H1 (cell line): Measurements from ENCODE around the gene CDC42EP5. TPM values are rescaled to one million over a fixed set of nuclear protein-coding genes. Genes with fewer than 3 reads are reported as not detected.

Experiments used
- CTCF ChIA-PET: fragments of 300-600 bp; sonication (Branson Sonifier 250); formaldehyde crosslinking; loops from one replicate; lab custom pipeline; 2021; ENCODE audit not compliant: partially characterized antibody; lab: Charles Lee
- POLR2A ChIA-PET: fragments of 300-600 bp; sonication (Branson Sonifier 250); formaldehyde crosslinking; loops from one replicate; lab custom pipeline; 2021; ENCODE audit warnings: inconsistent platforms; ENCODE audit not compliant: partially characterized antibody; lab: Charles Lee
- DNase-seq, 2 experiments: peaks; one replicate each; pipeline versions ENCODE4 v3.0.0 to v3.0.0-alpha.2; 2010 to 2022; ENCODE audit warnings: low spot score in 2 of 2, low read depth in 1 of 2, mixed read lengths in 1 of 2
- FAIRE-seq: peaks from 2 replicates; lab custom pipeline; 2011; peaks lifted over from hg19 to GRCh38; lab: Jason Lieb, UNC
- H2AFZ ChIP-seq: 2 replicates; pipeline ENCODE4 v1.8.1; 2012; ENCODE audit warnings: low read length, inconsistent platforms
- H2AK5ac ChIP-seq: 2 replicates; pipeline ENCODE4 v1.6.1; 2013; ENCODE audit warnings: low read depth, low read length
- H2BK120ac ChIP-seq: replicated peaks from 2 replicates; pipeline ENCODE3; 2013; ENCODE audit warnings: low read depth, low read length, inconsistent platforms
- H2BK12ac ChIP-seq: 2 replicates; pipeline ENCODE4 v1.6.1; 2013; ENCODE audit warnings: low read depth, low read length
- H2BK15ac ChIP-seq: 2 replicates; pipeline ENCODE4 v1.6.1; 2013; ENCODE audit warnings: low read length
- H2BK20ac ChIP-seq: 2 replicates; pipeline ENCODE4 v1.6.1; 2013; ENCODE audit warnings: low read length
- H2BK5ac ChIP-seq: 2 replicates; pipeline ENCODE4 v1.6.1; 2013; ENCODE audit warnings: low read depth, low read length
- H3K14ac ChIP-seq: 2 replicates; pipeline ENCODE4 v1.6.1; 2013; ENCODE audit warnings: inconsistent platforms; ENCODE audit not compliant: insufficient read length
- H3K18ac ChIP-seq: 2 replicates; pipeline ENCODE4 v1.6.1; 2013; ENCODE audit warnings: low read length; ENCODE audit errors: extremely low read depth
- H3K23ac ChIP-seq: 2 replicates; pipeline ENCODE4 v1.6.1; 2013; ENCODE audit warnings: inconsistent platforms; ENCODE audit not compliant: insufficient read length
- H3K23me2 ChIP-seq: 2 replicates; pipeline ENCODE4 v1.6.1; 2013; ENCODE audit warnings: low read depth, low read length
- H3K27ac ChIP-seq: 2 replicates; pipeline ENCODE4 v1.6.1; 2011; ENCODE audit warnings: low read depth, low read length, inconsistent platforms
- H3K27me3 ChIP-seq, 4 experiments: replicated peaks in 1 of 4; 1 replicate in 1 of 4; 2 replicates in 3 of 4; pipeline versions ENCODE4 v1.6.1 to v1.8.1; 2011 to 2013; ENCODE audit warnings: low read length in 3 of 4, mild to moderate bottlenecking in 3 of 4, inconsistent platforms in 2 of 4, mixed read lengths in 2 of 4, moderate library complexity in 1 of 4; ENCODE audit not compliant: control insufficient read depth in 3 of 4, insufficient read depth in 3 of 4; ENCODE audit errors: extremely low read depth in 1 of 4
- H3K36me3 ChIP-seq, 4 experiments: 2 replicates each; pipeline versions ENCODE4 v1.6.1 to v1.8.1; 2011 to 2013; ENCODE audit warnings: mild to moderate bottlenecking in 4 of 4, low read length in 3 of 4, moderate library complexity in 2 of 4, control low read depth in 1 of 4, inconsistent platforms in 1 of 4; ENCODE audit not compliant: insufficient read depth in 4 of 4, control insufficient read depth in 2 of 4
- H3K4ac ChIP-seq: replicated peaks from 2 replicates; pipeline ENCODE3; 2013; ENCODE audit warnings: low read length, low read depth, mixed read lengths, inconsistent platforms; ENCODE audit not compliant: insufficient read length
- H3K4me1 ChIP-seq, 4 experiments: replicated peaks in 1 of 4; 1 replicate in 1 of 4; 2 replicates in 3 of 4; pipeline versions ENCODE4 v1.6.1 to v1.8.1; 2011 to 2013; ENCODE audit warnings: low read length in 3 of 4, inconsistent platforms in 2 of 4, mixed read lengths in 1 of 4; ENCODE audit not compliant: insufficient read depth in 4 of 4, control insufficient read depth in 3 of 4
- H3K4me2 ChIP-seq, 2 experiments: 2 replicates each; pipeline versions ENCODE4 v1.6.1 to v1.8.1; 2011 to 2013; ENCODE audit warnings: low read depth in 2 of 2, low read length in 2 of 2, control low read depth in 1 of 2, inconsistent platforms in 1 of 2, mild to moderate bottlenecking in 1 of 2; ENCODE audit not compliant: insufficient read depth in 1 of 2
- H3K4me3 ChIP-seq, 4 experiments: fragments of 200-600, 300-600 bp in 1 of 4; sonication (generic), shearing (Covaris generic), sonication (Bioruptor Twin) in 1 of 4; 2 replicates each; pipeline versions ENCODE4 v1.5.1 to v1.8.1; 2011 to 2016; ENCODE audit warnings: low read length in 4 of 4, low read depth in 3 of 4, control low read depth in 2 of 4, inconsistent platforms in 2 of 4, mild to moderate bottlenecking in 2 of 4, mixed read lengths in 1 of 4, moderate library complexity in 1 of 4; ENCODE audit not compliant: insufficient read depth in 2 of 4; ENCODE audit errors: extremely low read depth in 1 of 4
- H3K56ac ChIP-seq: replicated peaks from 2 replicates; pipeline ENCODE3; 2013; ENCODE audit warnings: low read depth, mild to moderate bottlenecking, mixed read lengths, low read length, inconsistent platforms; ENCODE audit not compliant: insufficient read length
- H3K79me1 ChIP-seq: 2 replicates; pipeline ENCODE4 v1.6.1; 2013; ENCODE audit warnings: low read depth, low read length, control low read depth
- H3K79me2 ChIP-seq, 2 experiments: 2 replicates each; pipeline versions ENCODE4 v1.6.1 to v1.8.1; 2012 to 2013; ENCODE audit warnings: low read length in 2 of 2, mild to moderate bottlenecking in 2 of 2, inconsistent platforms in 1 of 2; ENCODE audit not compliant: insufficient read depth in 2 of 2, control insufficient read depth in 1 of 2
- H3K9ac ChIP-seq, 4 experiments: replicated peaks in 1 of 4; 1 replicate in 1 of 4; 2 replicates in 3 of 4; pipeline versions ENCODE4 v1.6.1 to v1.8.1; 2011 to 2013; ENCODE audit warnings: low read depth in 3 of 4, low read length in 3 of 4, control low read depth in 2 of 4, mild to moderate bottlenecking in 2 of 4, moderate library complexity in 2 of 4, inconsistent platforms in 1 of 4; ENCODE audit errors: extremely low read depth in 1 of 4
- H3K9me3 ChIP-seq, 2 experiments: 2 replicates each; pipeline versions ENCODE4 v1.6.1 to v1.8.1; 2012 to 2013; ENCODE audit warnings: mild to moderate bottlenecking in 2 of 2, moderate library complexity in 2 of 2, control low read depth in 1 of 2, inconsistent platforms in 1 of 2, low read depth in 1 of 2, low read length in 1 of 2, mixed read lengths in 1 of 2; ENCODE audit not compliant: insufficient read depth in 2 of 2
- H4K20me1 ChIP-seq, 2 experiments: replicated peaks in 1 of 2; 2 replicates each; pipeline versions ENCODE3 to v1.8.1; 2011 to 2013; ENCODE audit warnings: inconsistent platforms in 2 of 2, low read length in 2 of 2, mild to moderate bottlenecking in 1 of 2; ENCODE audit not compliant: insufficient read depth in 2 of 2, control insufficient read depth in 1 of 2
- H4K5ac ChIP-seq: 2 replicates; pipeline ENCODE4 v1.6.1; 2013; ENCODE audit warnings: low read length, low read depth, mixed read lengths, inconsistent platforms; ENCODE audit not compliant: insufficient read length
- H4K8ac ChIP-seq: 2 replicates; pipeline ENCODE4 v1.8.0; 2013; ENCODE audit warnings: mild to moderate bottlenecking, moderate library complexity, low read length, inconsistent platforms; ENCODE audit not compliant: insufficient read depth; ENCODE audit errors: extremely low read depth
- H4K91ac ChIP-seq: replicated peaks from 2 replicates; pipeline ENCODE3; 2013; ENCODE audit warnings: low read length, mixed read lengths, inconsistent platforms; ENCODE audit not compliant: insufficient read length
- BRCA1 ChIP-seq: IDR thresholded peaks from 2 replicates; pipeline ENCODE4 v1.6.1; 2012; ENCODE audit warnings: low read depth, low read length, improper control_type of control experiment
- CBX5 ChIP-seq: fragments of 300-800, 300-1000 bp; sonication (generic); IDR thresholded peaks from 2 replicates; pipeline ENCODE4 v1.7.1; 2016; ENCODE audit warnings: antibody characterized with exemption, low read length, low read depth
- CEBPB ChIP-seq: IDR thresholded peaks from 2 replicates; pipeline ENCODE4 v1.6.1; 2012; ENCODE audit warnings: low read depth, low read length
- CTBP2 ChIP-seq: IDR thresholded peaks from 2 replicates; pipeline ENCODE4 v1.7.0; 2011; ENCODE audit warnings: borderline replicate concordance, mild to moderate bottlenecking, moderate library complexity, mixed read lengths, low read length; ENCODE audit not compliant: insufficient read depth, insufficient read length
- POLR2AphosphoS5 ChIP-seq: IDR thresholded peaks from 2 replicates; pipeline ENCODE4 v1.6.1; 2011; ENCODE audit warnings: low read depth, low read length
- SP4 ChIP-seq: IDR thresholded peaks from 2 replicates; pipeline ENCODE4 v1.6.1; 2012; ENCODE audit warnings: low read length, inconsistent platforms
- SUZ12 ChIP-seq: fragments of 200-600 bp; sonication (generic); IDR thresholded peaks from 2 replicates; pipeline ENCODE4 v1.6.1; 2012; ENCODE audit warnings: mild to moderate bottlenecking, inconsistent platforms, low read length, moderate library complexity, mixed read lengths
- WGBS, 2 experiments: shearing (Covaris generic) in 1 of 2; methylation state at CpG; one replicate each; pipeline versions ENCODE4 v1.1.6 to v1.1.7; 2013 to 2015; ENCODE audit warnings: low lambda C conversion rate in 2 of 2, mixed read lengths in 2 of 2, inconsistent platforms in 1 of 2, low coverage in 1 of 2, missing lambda C conversion rate in 1 of 2; ENCODE audit not compliant: insufficient replicate concordance in 2 of 2, insufficient coverage in 1 of 2, insufficient read length in 1 of 2; ENCODE audit errors: extremely low coverage in 1 of 2, missing lambda C conversion rate in 1 of 2; 5-methylcytosine and 5-hydroxymethylcytosine counted together
- polyA plus RNA-seq, 7 experiments: library from polyadenylated mRNA; depleted of rRNA in 3 of 7; stranded (reverse) in 5 of 7; unstranded in 2 of 7; fragments of >200 nt in 5 of 7; fragments of 200-250 nt in 2 of 7; gene quantifications; 1 replicate in 5 of 7; 2 replicates in 1 of 7; 4 replicates in 1 of 7; pipeline versions ENCODE4 v1.2.1 to v1.2.3, GENCODE V29; 2011 to 2013; ENCODE audit warnings: missing spikeins in 2 of 7, mixed read lengths in 2 of 7
- total RNA-seq: library from RNA; stranded (reverse); fragmentation: NEBNext Ultra II Directional; extraction: Animal tissue kit (Norgen Biotek cat#: 25700); gene quantifications from 2 replicates; pipeline ENCODE4 v1.2.1, GENCODE V29; 2021

The CDC42EP5 gene
- total and polyA plus RNA-seq, 2 of the 8 experiments (the other 6 are each of a cell fraction or from before 2014, with no cell fraction given) = 1.8 to 2.1 TPM

- H2BK20ac ChIP-seq = no peak overlapping the region
- peaks cover 27 to 55% (median 47%) of the 10 kb centered on the region in 4 experiments; a peak in 7 of 8 replicates for H3K36me3 ChIP-seq
- H3K18ac ChIP-seq = no peak overlapping the region
- DNase-seq = no peak
- H4K20me1 ChIP-seq = peaks cover 10 to 38% of the 10 kb centered on the region in 2 experiments
- H2AFZ ChIP-seq = no peak overlapping the region
- no peak overlapping the region for H3K4me2 ChIP-seq
- no peak overlapping the region for H3K9ac ChIP-seq
- no peak overlapping the region for H2BK15ac ChIP-seq
- no peak overlapping the region for H4K91ac ChIP-seq
- no peak overlapping the region for H2BK120ac ChIP-seq
- 84% methylated on average over 13 of the region's 16 CpGs; no CpG with 5 or more reads in 1 of the 2 experiments for WGBS, 2 experiments
- TF ChIP-seq BRCA1 = no peak
- no peak for TF ChIP-seq CEBPB
- no peak for TF ChIP-seq POLR2AphosphoS5
- TF ChIP-seq SUZ12 = no peak
- no peak for TF ChIP-seq SP4
- TF ChIP-seq CBX5 = no peak
- no peak for TF ChIP-seq CTBP2
- H3K79me1 ChIP-seq = peaks cover 15% of the 10 kb centered on the region
- H3K9me3 ChIP-seq = no peaks in the 10 kb centered on the region
- H3K27me3 ChIP-seq = no peaks in the 10 kb centered on the region
- H3K23ac ChIP-seq = no peak overlapping the region
- no peak overlapping the region for H3K56ac ChIP-seq
- peaks cover 0 to 8% (median 5%) of the 10 kb centered on the region in 4 experiments; a peak in 5 of 7 replicates for H3K4me1 ChIP-seq
- no peak overlapping the region for H3K27ac ChIP-seq
- H2BK5ac ChIP-seq = no peak overlapping the region; the same call in 1 of the 2 replicates
- H3K4me3 ChIP-seq = no peak overlapping the region
- no peak overlapping the region for H2AK5ac ChIP-seq
- ChIA-PET CTCF (interaction anchor here (0.7 to 0.9 kb wide), 2 partner anchors 61 to 1167 kb away, joined by 3 read pairs; no protein-coding TSS in a partner anchor), POLR2A (interaction anchor here (1.0 to 6.7 kb wide), 7 partner anchors 9 to 621 kb away, joined by 3 to 129 read pairs (median 3); partner anchors contain the start of genes CDC42EP5 and LENG8)
- H2BK12ac ChIP-seq = no peak overlapping the region
- H3K23me2 ChIP-seq = peaks cover 5% of the 10 kb centered on the region; the same call in 1 of the 2 replicates
- H4K5ac ChIP-seq = no peak overlapping the region
- FAIRE-seq = no peak
- H3K4ac ChIP-seq = no peak overlapping the region
- H3K79me2 ChIP-seq = peaks cover 0 to 4% of the 10 kb centered on the region in 2 experiments; a peak in 1 of 4 replicates
- H3K14ac ChIP-seq = no peak overlapping the region
- no peak overlapping the region for H4K8ac ChIP-seq
Measured at GRCh38 chr19:54459282-54460229, 13.5 kb downstream of the CDC42EP5 start.
